Stomach (tissue), 9 donors: ENCODE data around the gene DNLZ. TPM values are rescaled to one million over a fixed set of nuclear protein-coding genes. Genes with fewer than 3 reads are reported as not detected.

ENCODE experiments used
- DNase-seq, 2 donors: peaks; one replicate each; pipeline versions ENCODE4 v3.0.0 to v3.0.0-alpha.2; 2013 to 2019
- H3K27ac ChIP-seq, 5 donors: fragments of 200-600 bp in 4 of 5; sonication (generic) in 4 of 5; one replicate each; pipeline ENCODE4 v1.5.1; 2013 to 2019; ENCODE audit warnings: mild to moderate bottlenecking in 1 of 5, moderate library complexity in 1 of 5
- H3K27me3 ChIP-seq, 3 donors: fragments of 200-600 bp; sonication (generic); one replicate each; pipeline ENCODE4 v1.5.1; 2017 to 2019; ENCODE audit warnings: mixed run types in 1 of 3
- H3K36me3 ChIP-seq, 4 donors: fragments of 200-600 bp; sonication (generic); 1 replicate in 3 of 4; 2 replicates in 1 of 4; pipeline ENCODE4 v1.5.1; 2016 to 2019
- H3K4me1 ChIP-seq, 4 donors: fragments of 200-600 bp; sonication (generic); one replicate each; pipeline ENCODE4 v1.5.1; 2016 to 2019
- H3K4me3 ChIP-seq, 4 donors: fragments of 200-600 bp; sonication (generic) in 3 of 4; one replicate each; pipeline ENCODE4 v1.5.1; 2016 to 2019; ENCODE audit warnings: mild to moderate bottlenecking in 1 of 4
- H3K9me3 ChIP-seq, 4 donors: fragments of 200-600 bp; sonication (generic); one replicate each; pipeline ENCODE4 v1.5.1; 2016 to 2019
- CTCF ChIP-seq, 7 experiments: fragments of 450-650 bp in 4 of 7; fragments of 200-600 bp in 3 of 7; sonication (generic) in 3 of 7; IDR thresholded peaks; one replicate each; pipeline ENCODE4 v1.5.1; 2016 to 2019; ENCODE audit warnings: antibody characterized with exemption in 7 of 7, control low read depth in 2 of 7, mild to moderate bottlenecking in 1 of 7
- EP300 ChIP-seq: sonication (generic); formaldehyde crosslinking; IDR thresholded peaks from one replicate; pipeline ENCODE4 v1.6.1; 2017; ENCODE audit warnings: antibody characterized with exemption
- POLR2A ChIP-seq, 4 donors: fragments of 450-650 bp; IDR thresholded peaks; one replicate each; pipeline ENCODE4 v1.6.1; 2016; ENCODE audit warnings: antibody characterized with exemption in 4 of 4, control low read depth in 2 of 4, mild to moderate bottlenecking in 1 of 4, moderate library complexity in 1 of 4
- POLR2AphosphoS5 ChIP-seq, 3 donors: sonication (generic); formaldehyde crosslinking; IDR thresholded peaks; one replicate each; pipeline ENCODE4 v1.6.1; 2016; ENCODE audit warnings: antibody characterized with exemption in 3 of 3
- WGBS, 5 donors: extraction: QIAGEN DNeasy Blood & Tissue Kit in 3 of 5; methylation state at CpG; one replicate each; pipeline versions ENCODE4 v1.1.5 to v1.1.7; 2013 to 2018; 5-methylcytosine and 5-hydroxymethylcytosine counted together
- intact Hi-C: fragments of 100-400 bp; cut with DNase I; formaldehyde crosslinking; loops from one replicate; pipeline ENCODE4 v1.15.1; 2023; ENCODE audit warnings: low total_unique reads
- polyA plus RNA-seq, 3 donors: library from polyadenylated mRNA; stranded (reverse); fragments of 200-250 nt; gene quantifications; one replicate each; pipeline ENCODE4 v1.2.3, GENCODE V29; 2013
- total RNA-seq, 5 donors: library from RNA; depleted of rRNA; stranded (reverse); fragments of >200 nt; gene quantifications; one replicate each; pipeline versions ENCODE4 v1.1.0 to v1.2.3, GENCODE V29; 2014 to 2016
- donor health status: healthy with polysubstance abuse.
- donor health status: Bipolar disorder and iron deficiency.
- donor health status: healthy.

The DNLZ gene
- total and polyA plus RNA-seq, 8 donors = 1.3 to 16.8 (median 10.1) TPM; not detected in 1

- peaks cover 0 to 51% (median 36%) of the 10 kb centered on the region in 4 donors for H3K36me3 ChIP-seq
- H3K4me1 ChIP-seq = peaks cover under 1 to 16% (median 10%) of the 10 kb centered on the region in 4 donors
- DNase-seq = no peak
- no peaks in the 10 kb centered on the region for H3K9me3 ChIP-seq
- H3K4me3 ChIP-seq = no peak overlapping the region
- WGBS, 5 donors = 61 to 85% (median 78%) methylated on average over 13 to 30 of the region's 30 CpGs
- TF ChIP-seq POLR2AphosphoS5 (IDR thresholded peaks at IDR 0.05) = no peak
- no peak for TF ChIP-seq POLR2A (IDR thresholded peaks at IDR 0.05)
- no peak for TF ChIP-seq CTCF (IDR thresholded peaks at IDR 0.05)
- no peak for TF ChIP-seq EP300
- no peaks in the 10 kb centered on the region for H3K27me3 ChIP-seq
- intact Hi-C loops = loop anchor here (10.0 kb wide), 1 partner anchor 68 kb away; the partner anchor contains the start of gene SNAPC4
- no peak overlapping the region for H3K27ac ChIP-seq
These were observed 27.2 kb downstream of the DNLZ start for GRCh38 chr9:136336156-136336870.

- H3K9me3 ChIP-seq = no peaks in the 10 kb centered on the region
- peaks cover 0 to 12% (median 5%) of the 10 kb centered on the region in 4 donors for H3K4me1 ChIP-seq
- WGBS, 5 donors = 77 to 88% (median 85%) methylated on average over 21 to 26 of the region's 26 CpGs
- H3K27ac ChIP-seq = no peak overlapping the region
- H3K36me3 ChIP-seq = peaks cover 0 to 46% (median 36%) of the 10 kb centered on the region in 4 donors
- no peak for DNase-seq
- TF ChIP-seq CTCF (IDR thresholded peaks at IDR 0.05) = no peak
- no peak for TF ChIP-seq POLR2AphosphoS5 (IDR thresholded peaks at IDR 0.05)
- no peak for TF ChIP-seq POLR2A (IDR thresholded peaks at IDR 0.05)
- no peak for TF ChIP-seq EP300
- intact Hi-C loops = loop anchor here (10.0 kb wide), 1 partner anchor 69 kb away; the partner anchor contains the start of gene SNAPC4
- H3K27me3 ChIP-seq = no peaks in the 10 kb centered on the region
- H3K4me3 ChIP-seq = no peak overlapping the region
These were observed 28.0 kb downstream of the DNLZ start for GRCh38 chr9:136335296-136336155.

- no peak for DNase-seq
- intact Hi-C loops = loop anchor here (10.0 kb wide), 1 partner anchor 70 kb away; the partner anchor contains the start of gene SNAPC4
- no peaks in the 10 kb centered on the region for H3K27me3 ChIP-seq
- H3K36me3 ChIP-seq = peaks cover 0 to 46% (median 31%) of the 10 kb centered on the region in 4 donors
- 90 to 97% (median 96%) methylated on average over 21 of the region's 21 CpGs for WGBS, 5 donors
- H3K4me3 ChIP-seq = no peak overlapping the region
- H3K27ac ChIP-seq = no peak overlapping the region
- no peak for TF ChIP-seq POLR2A (IDR thresholded peaks at IDR 0.05)
- no peak for TF ChIP-seq POLR2AphosphoS5 (IDR thresholded peaks at IDR 0.05)
- TF ChIP-seq EP300 = no peak
- TF ChIP-seq CTCF (IDR thresholded peaks at IDR 0.05) = no peak
- no peaks in the 10 kb centered on the region for H3K9me3 ChIP-seq
- H3K4me1 ChIP-seq = peaks cover under 1 to 15% (median 4%) of the 10 kb centered on the region in 4 donors
These were observed 29.0 kb downstream of the DNLZ start for GRCh38 chr9:136334541-136334940.

GRCh38 chr9:136333486-136333885 is 30.1 kb downstream of the DNLZ start:
- Histone ChIP-seq H3K36me3 (peaks cover 0 to 43% (median 26%) of the 10 kb centered on the region in 4 donors), H3K4me3 (no peak overlapping the region), H3K9me3 (no peaks in the 10 kb centered on the region), H3K4me1 (peaks cover 10 to 17% (median 12%) of the 10 kb centered on the region in 4 donors), H3K27me3 (peaks cover 0 to 1% (median 0%) of the 10 kb centered on the region in 3 donors), H3K27ac (no peak overlapping the region)
- 93 to 96% (median 94%) methylated on average over 15 to 17 of the region's 17 CpGs for WGBS, 5 donors
- no peak for DNase-seq
- intact Hi-C loops = loop anchor here (10.0 kb wide), 1 partner anchor 71 kb away; the partner anchor contains the start of gene SNAPC4
- TF ChIP-seq POLR2AphosphoS5 (IDR thresholded peaks at IDR 0.05) (no peak), EP300 (no peak)
